Activated CD8-positive, alpha-beta T cell treated with anti-CD3 and anti-CD28 coated beads for 36 hours (primary cell): ENCODE measurements around the gene RPS6KA2. TPM values are rescaled to one million over a fixed set of nuclear protein-coding genes. Genes with fewer than 3 reads are reported as not detected.

ENCODE experiments used
- ATAC-seq: fragments of 200-7000 bp; cut with Tn5 transposase; one replicate; pipeline ENCODE4 v1.10.0; 2021; ENCODE audit warnings: mild to moderate bottlenecking, moderate library complexity
- CTCF ChIA-PET: fragments of 350-600 bp; sonication (Branson Sonifier 250); formaldehyde crosslinking; loops from one replicate; lab custom pipeline; 2021; ENCODE audit warnings: antibody characterized with exemption; lab: Charles Lee
- POLR2A ChIA-PET: fragments of 350-600 bp; sonication (Branson Sonifier 250); formaldehyde crosslinking; loops from one replicate; lab custom pipeline; 2021; ENCODE audit warnings: antibody characterized with exemption; lab: Charles Lee
- DNase-seq: peaks from one replicate; pipeline ENCODE4 v3.0.0-alpha.2; 2020
- H3K27ac Mint-ChIP-seq: one replicate; pipeline ENCODE4 v1.8.0; 2021; ENCODE audit warnings: mild to moderate bottlenecking, mixed read lengths
- H3K27me3 Mint-ChIP-seq: one replicate; pipeline ENCODE4 v1.8.0; 2021; ENCODE audit warnings: mixed read lengths
- H3K36me3 Mint-ChIP-seq: one replicate; pipeline ENCODE4 v1.8.0; 2021; ENCODE audit warnings: low read depth, mixed read lengths
- H3K4me1 Mint-ChIP-seq: one replicate; pipeline ENCODE4 v1.8.0; 2021; ENCODE audit warnings: low read depth, mixed read lengths
- H3K4me3 Mint-ChIP-seq: one replicate; pipeline ENCODE4 v1.8.0; 2021; ENCODE audit warnings: mild to moderate bottlenecking, moderate library complexity, mixed read lengths
- H3K9me3 Mint-ChIP-seq: one replicate; pipeline ENCODE4 v1.8.0; 2021; ENCODE audit warnings: mixed read lengths
- intact Hi-C: fragments of 100-400 bp; cut with micrococcal nuclease; formaldehyde crosslinking; loops from one replicate; pipeline ENCODE4 v1.10.0; 2022
- total RNA-seq, 2 experiments: library from RNA; stranded (reverse); gene quantifications; one replicate each; pipeline ENCODE4 v1.2.3, GENCODE V29; 2021
- TF ChIP-seq, protein P1 (sequence below): fragments of 200-600 bp; IDR thresholded peaks from one replicate; pipeline ENCODE4 v1.8.0; 2022; ENCODE audit warnings: antibody characterized with exemption, mild to moderate bottlenecking

Gene RPS6KA2
- total RNA-seq, 2 experiments from 2014 or later = 5.8 TPM

DNA sequence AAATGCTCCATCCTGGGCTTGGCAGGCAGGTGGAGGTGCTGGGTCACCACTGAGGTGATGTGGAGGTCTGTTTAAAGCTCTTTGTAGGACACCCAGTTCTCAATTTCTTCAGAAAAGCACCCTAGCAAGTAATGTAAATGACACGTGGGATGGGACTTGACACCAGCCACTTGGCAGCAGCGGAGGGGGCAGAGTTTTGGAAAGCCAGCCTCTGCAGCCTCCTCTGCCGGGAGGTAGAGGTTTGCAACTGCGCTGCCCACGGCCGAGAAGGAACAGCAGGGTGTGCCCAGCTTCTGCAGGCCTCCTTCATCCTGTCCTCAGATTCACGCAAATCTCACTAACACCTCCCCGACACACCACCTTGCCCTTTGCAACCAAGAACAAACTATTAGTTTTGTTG lies 117.9 kb downstream of the RPS6KA2 start:
- no peak overlapping the region for H3K4me3 Mint-ChIP-seq
- DNase-seq (no peak), ATAC-seq (no peak)
- intact Hi-C loops = no loop called here
- no peak overlapping the region for H3K27ac Mint-ChIP-seq
- peaks cover 6% of the 10 kb centered on the region for H3K4me1 Mint-ChIP-seq
- POLR2A ChIA-PET = no interaction called here
- no peaks in the 10 kb centered on the region for H3K36me3 Mint-ChIP-seq
- no peaks in the 10 kb centered on the region for H3K27me3 Mint-ChIP-seq
- no peaks in the 10 kb centered on the region for H3K9me3 Mint-ChIP-seq
- CTCF ChIA-PET = no interaction called here
- TF ChIP-seq, protein P1, sequence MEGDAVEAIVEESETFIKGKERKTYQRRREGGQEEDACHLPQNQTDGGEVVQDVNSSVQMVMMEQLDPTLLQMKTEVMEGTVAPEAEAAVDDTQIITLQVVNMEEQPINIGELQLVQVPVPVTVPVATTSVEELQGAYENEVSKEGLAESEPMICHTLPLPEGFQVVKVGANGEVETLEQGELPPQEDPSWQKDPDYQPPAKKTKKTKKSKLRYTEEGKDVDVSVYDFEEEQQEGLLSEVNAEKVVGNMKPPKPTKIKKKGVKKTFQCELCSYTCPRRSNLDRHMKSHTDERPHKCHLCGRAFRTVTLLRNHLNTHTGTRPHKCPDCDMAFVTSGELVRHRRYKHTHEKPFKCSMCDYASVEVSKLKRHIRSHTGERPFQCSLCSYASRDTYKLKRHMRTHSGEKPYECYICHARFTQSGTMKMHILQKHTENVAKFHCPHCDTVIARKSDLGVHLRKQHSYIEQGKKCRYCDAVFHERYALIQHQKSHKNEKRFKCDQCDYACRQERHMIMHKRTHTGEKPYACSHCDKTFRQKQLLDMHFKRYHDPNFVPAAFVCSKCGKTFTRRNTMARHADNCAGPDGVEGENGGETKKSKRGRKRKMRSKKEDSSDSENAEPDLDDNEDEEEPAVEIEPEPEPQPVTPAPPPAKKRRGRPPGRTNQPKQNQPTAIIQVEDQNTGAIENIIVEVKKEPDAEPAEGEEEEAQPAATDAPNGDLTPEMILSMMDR = no peak

DNA sequence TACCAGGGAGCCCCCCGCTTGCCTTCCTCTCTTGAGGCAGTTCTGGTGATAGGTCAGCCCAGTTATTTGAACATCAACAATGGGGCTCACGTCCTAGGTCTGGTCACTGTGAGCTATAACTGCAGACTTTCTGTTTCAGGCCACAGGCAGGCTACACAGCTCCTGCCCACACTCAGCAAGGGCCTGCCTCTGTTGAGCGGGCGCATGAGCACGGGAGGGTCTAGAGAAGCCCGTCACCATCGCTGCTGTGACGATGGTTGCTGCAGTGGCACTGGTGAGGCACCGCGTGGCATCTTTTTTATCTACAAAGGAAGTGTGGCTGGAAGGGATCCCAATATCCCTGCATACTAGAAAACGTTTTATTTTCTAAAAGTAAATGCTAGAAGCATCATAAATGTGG lies 118.3 kb downstream of the RPS6KA2 start:
- POLR2A ChIA-PET = no interaction called here
- no peaks in the 10 kb centered on the region for H3K27me3 Mint-ChIP-seq
- CTCF ChIA-PET = no interaction called here

DNA sequence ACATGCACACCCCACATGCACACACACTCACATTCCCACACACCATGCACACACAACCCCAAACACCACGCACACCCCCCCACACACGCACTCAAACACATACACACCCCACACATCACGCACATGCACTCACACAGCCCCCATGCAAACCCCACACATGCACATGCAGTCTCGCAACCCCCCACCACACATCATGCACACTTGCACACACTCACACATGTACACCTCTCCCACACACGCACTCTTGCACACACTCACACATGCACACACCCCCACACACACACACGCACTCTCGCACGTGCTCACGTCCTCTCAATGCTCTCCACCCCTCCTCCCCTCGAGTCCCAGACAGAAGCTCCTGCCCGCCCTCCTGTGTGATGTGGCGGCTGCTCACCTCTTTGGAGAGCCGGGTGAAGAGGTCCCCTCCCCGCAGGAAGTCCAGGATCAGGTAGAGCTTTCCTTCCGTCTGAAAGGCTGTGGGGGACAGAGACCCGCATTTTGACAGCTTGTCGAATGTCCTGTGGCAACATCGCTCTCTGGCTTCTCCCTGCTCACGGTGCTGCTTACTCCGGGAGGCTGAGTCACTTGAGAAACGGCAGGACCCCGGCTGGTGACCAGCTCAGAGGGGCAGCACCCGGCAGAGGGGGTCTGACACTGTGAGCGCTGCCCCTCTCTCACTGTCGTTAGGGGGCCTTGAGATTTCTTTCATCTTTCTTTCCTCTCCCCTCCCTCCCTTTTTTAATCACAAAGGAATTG lies 119.1 kb downstream of the RPS6KA2 start:
- DNase-seq (no peak), ATAC-seq (no peak)
- POLR2A ChIA-PET = no interaction called here
- Mint-ChIP-seq H3K4me3 (no peak overlapping the region), H3K36me3 (no peaks in the 10 kb centered on the region), H3K27ac (no peak overlapping the region), H3K9me3 (no peaks in the 10 kb centered on the region), H3K4me1 (peaks cover 6% of the 10 kb centered on the region), H3K27me3 (no peaks in the 10 kb centered on the region)
- TF ChIP-seq, protein P1 = no peak
- CTCF ChIA-PET = no interaction called here
- intact Hi-C loops = no loop called here

More for the DNA sequence above, 118.3 kb downstream of the RPS6KA2 start:
- no peak overlapping the region for H3K27ac Mint-ChIP-seq
- H3K36me3 Mint-ChIP-seq = no peaks in the 10 kb centered on the region
- peaks cover 6% of the 10 kb centered on the region for H3K4me1 Mint-ChIP-seq
- no peak overlapping the region for H3K4me3 Mint-ChIP-seq
- ATAC-seq = no peak
- no peak for DNase-seq
- TF ChIP-seq, protein P1 = no peak
- intact Hi-C loops = no loop called here
- H3K9me3 Mint-ChIP-seq = no peaks in the 10 kb centered on the region

GRCh38 chr6:166507380-166507779 lies 119.7 kb downstream of the RPS6KA2 start:
- Mint-ChIP-seq H3K27ac (no peak overlapping the region), H3K36me3 (no peaks in the 10 kb centered on the region), H3K4me1 (no peaks in the 10 kb centered on the region), H3K27me3 (no peaks in the 10 kb centered on the region), H3K9me3 (no peaks in the 10 kb centered on the region), H3K4me3 (no peak overlapping the region)
- ChIA-PET POLR2A (no interaction called here), CTCF (no interaction called here)
- TF ChIP-seq, protein P1 = no peak
- no peak for DNase-seq
- ATAC-seq = no peak
- intact Hi-C loops = no loop called here

DNA sequence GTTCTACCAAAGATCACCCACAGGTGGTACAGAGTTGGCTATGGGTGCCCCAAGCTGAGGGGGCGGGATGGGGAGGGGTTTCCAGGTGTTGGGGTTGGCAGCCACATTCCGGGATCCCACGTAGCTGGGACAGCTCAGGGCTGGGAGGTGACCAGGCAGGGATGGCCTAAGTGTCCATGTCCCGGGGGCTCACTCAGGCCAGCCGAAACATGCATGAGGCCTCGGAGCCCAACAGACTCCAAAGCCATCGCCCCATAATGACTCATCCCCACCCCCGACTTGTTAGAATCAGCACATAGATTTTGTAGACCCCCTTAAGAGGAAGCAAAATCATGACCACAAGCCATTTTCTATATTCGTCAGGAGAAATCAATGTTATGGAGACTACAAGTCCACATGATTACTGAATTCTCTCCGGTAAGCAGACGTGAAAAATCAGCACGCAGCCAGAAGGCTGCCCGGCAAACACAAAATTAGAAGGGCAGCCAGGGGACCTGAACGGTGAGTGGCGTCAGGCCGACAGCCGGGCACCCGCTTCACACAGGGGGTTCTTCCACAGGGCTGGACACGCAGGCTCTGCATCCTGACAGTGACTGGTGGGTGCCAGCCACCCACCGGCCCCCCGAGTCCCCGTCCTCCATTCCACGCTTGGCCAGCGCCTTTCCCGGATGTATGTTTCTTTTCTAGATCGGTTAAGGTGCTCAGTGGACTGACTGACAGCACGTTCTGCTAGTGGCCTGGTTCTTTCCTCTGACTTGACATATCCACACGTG lies 121.7 kb downstream of the RPS6KA2 start:
- no peaks in the 10 kb centered on the region for H3K4me1 Mint-ChIP-seq
- POLR2A ChIA-PET = no interaction called here

More for the DNA sequence above, 121.7 kb downstream of the RPS6KA2 start:
- CTCF ChIA-PET = no interaction called here
- TF ChIP-seq, protein P1 = no peak
- DNase-seq (no peak), ATAC-seq (no peak)
- H3K27me3 Mint-ChIP-seq = no peaks in the 10 kb centered on the region
- no peak overlapping the region for H3K27ac Mint-ChIP-seq
- intact Hi-C loops = no loop called here
- H3K4me3 Mint-ChIP-seq = no peak overlapping the region
- H3K9me3 Mint-ChIP-seq = no peaks in the 10 kb centered on the region
- H3K36me3 Mint-ChIP-seq = no peaks in the 10 kb centered on the region
